Liver (tissue), 9 donors: ENCODE measurements around the gene CACNA1B. TPM values are rescaled to one million over a fixed set of nuclear protein-coding genes. Genes with fewer than 3 reads are reported as not detected.

ENCODE experiments used
- DNase-seq: peaks from one replicate; pipeline ENCODE4 v3.0.0-alpha.2; 2017; ENCODE audit warnings: low spot score
- H3K27ac ChIP-seq, 2 donors: one replicate each; pipeline ENCODE4 v1.7.0; 2013; ENCODE audit warnings: inconsistent platforms in 2 of 2, low read length in 2 of 2, control low read depth in 1 of 2, low read depth in 1 of 2, mild to moderate bottlenecking in 1 of 2
- H3K27me3 ChIP-seq, 4 donors: one replicate each; pipeline versions ENCODE4 v1.6.1 to v1.7.0; 2013; ENCODE audit warnings: low read length in 3 of 4, inconsistent platforms in 1 of 4, mild to moderate bottlenecking in 1 of 4, moderate library complexity in 1 of 4; ENCODE audit not compliant: control insufficient read depth in 4 of 4, insufficient read depth in 4 of 4
- H3K36me3 ChIP-seq, 4 donors: one replicate each; pipeline versions ENCODE4 v1.6.1 to v1.7.0; 2013; ENCODE audit warnings: low read length in 3 of 4, mild to moderate bottlenecking in 3 of 4, low read depth in 1 of 4, moderate library complexity in 1 of 4; ENCODE audit not compliant: control insufficient read depth in 4 of 4, insufficient read depth in 3 of 4
- H3K4me1 ChIP-seq, 4 donors: one replicate each; pipeline versions ENCODE4 v1.6.1 to v1.7.0; 2013; ENCODE audit warnings: low read length in 3 of 4, mild to moderate bottlenecking in 3 of 4, moderate library complexity in 1 of 4; ENCODE audit not compliant: control insufficient read depth in 4 of 4, insufficient read depth in 4 of 4
- H3K4me3 ChIP-seq, 3 donors: one replicate each; pipeline versions ENCODE4 v1.6.1 to v1.7.0; 2013; ENCODE audit warnings: low read length in 3 of 3, control low read depth in 1 of 3, low read depth in 1 of 3, mild to moderate bottlenecking in 1 of 3
- H3K9ac ChIP-seq, 2 donors: one replicate each; pipeline ENCODE4 v1.7.0; 2013; ENCODE audit warnings: low read length in 2 of 2, mild to moderate bottlenecking in 2 of 2, moderate library complexity in 2 of 2, control low read depth in 1 of 2, low read depth in 1 of 2
- H3K9me3 ChIP-seq, 4 donors: one replicate each; pipeline versions ENCODE4 v1.6.1 to v1.7.0; 2013; ENCODE audit warnings: low read length in 3 of 4; ENCODE audit not compliant: control insufficient read depth in 4 of 4
- EGR1 ChIP-seq, 2 donors: IDR thresholded peaks; 2 replicates each; pipeline ENCODE4 v1.6.1; 2016 to 2018; ENCODE audit warnings: antibody characterized with exemption in 2 of 2, low read depth in 2 of 2
- FOXA1 ChIP-seq: IDR thresholded peaks from 2 replicates; pipeline ENCODE4 v1.6.1; 2016; ENCODE audit warnings: antibody characterized with exemption
- GABPA ChIP-seq, 2 donors: IDR thresholded peaks in 1 of 2; conservative IDR thresholded peaks in 1 of 2; 2 replicates each; pipeline ENCODE4 v1.6.1; 2016; ENCODE audit warnings: antibody characterized with exemption in 2 of 2, mild to moderate bottlenecking in 1 of 2, moderate library complexity in 1 of 2
- HNF4G ChIP-seq: IDR thresholded peaks from 2 replicates; pipeline ENCODE4 v1.6.1; 2016; ENCODE audit warnings: antibody characterized with exemption
- JUND ChIP-seq, 2 donors: IDR thresholded peaks; 2 replicates each; pipeline ENCODE4 v1.6.1; 2016; ENCODE audit warnings: antibody characterized with exemption in 2 of 2
- NR2F2 ChIP-seq: IDR thresholded peaks from 2 replicates; pipeline ENCODE4 v1.6.1; 2016; ENCODE audit warnings: antibody characterized with exemption
- RAD21 ChIP-seq, 2 donors: IDR thresholded peaks; 2 replicates each; pipeline ENCODE4 v1.6.1; 2016; ENCODE audit warnings: antibody characterized with exemption in 2 of 2, mild to moderate bottlenecking in 2 of 2
- RXRA ChIP-seq, 2 donors: IDR thresholded peaks; 2 replicates each; pipeline ENCODE4 v1.6.1; 2017 to 2018; ENCODE audit warnings: antibody characterized with exemption in 2 of 2, mild to moderate bottlenecking in 1 of 2
- SP1 ChIP-seq: IDR thresholded peaks from 2 replicates; pipeline ENCODE4 v1.6.1; 2018; ENCODE audit warnings: antibody characterized with exemption, mild to moderate bottlenecking
- TAF1 ChIP-seq: conservative IDR thresholded peaks from 2 replicates; pipeline ENCODE4 v1.6.1; 2016; ENCODE audit warnings: antibody characterized with exemption, mild to moderate bottlenecking
- WGBS: extraction: QIAGEN DNeasy Blood & Tissue Kit; methylation state at CpG from one replicate; pipeline ENCODE4 v1.1.7; 2013; 5-methylcytosine and 5-hydroxymethylcytosine counted together
- polyA plus RNA-seq, 2 donors: library from polyadenylated mRNA; stranded (reverse) in 1 of 2; unstranded in 1 of 2; fragments of 200-250 nt in 1 of 2; fragments of >200 nt in 1 of 2; fragmentation: Nextera tagmentation in 1 of 2; extraction: Ambion mirVana in 1 of 2; gene quantifications; one replicate each; pipeline versions ENCODE4 v1.2.1 to v1.2.3, GENCODE V29; 2013 to 2015
- total RNA-seq, 2 donors: library from RNA; depleted of rRNA; stranded (reverse); fragments of >200 nt; gene quantifications; one replicate each; pipeline ENCODE4 v1.2.3, GENCODE V29; 2014
- TF ChIP-seq, protein P1 (sequence below): IDR thresholded peaks from 2 replicates; pipeline ENCODE4 v1.6.1; 2016; ENCODE audit warnings: antibody characterized with exemption
- TF ChIP-seq, protein P2 (sequence below): IDR thresholded peaks from 2 replicates; pipeline ENCODE4 v1.6.1; 2016; ENCODE audit warnings: antibody characterized with exemption, mild to moderate bottlenecking
- TF ChIP-seq, protein P3 (sequence below): fragments of 150-350 bp; IDR thresholded peaks from 2 replicates; pipeline ENCODE4 v1.5.1; 2017; ENCODE audit warnings: improper control_type of control experiment, low read depth, low read length; ENCODE audit not compliant: missing input control
- TF ChIP-seq, protein P4 (sequence below): IDR thresholded peaks from 2 replicates; pipeline ENCODE4 v1.6.1; 2016; ENCODE audit warnings: antibody characterized with exemption
- TF ChIP-seq, protein P5 (sequence below): IDR thresholded peaks from 2 replicates; pipeline ENCODE4 v1.6.1; 2016; ENCODE audit warnings: antibody characterized with exemption
- donor health status: healthy.
- donor health status: healthy.
- donor health status: healthy.
- donor health status: healthy.
- donor health status: healthy.

CACNA1B gene
- total and polyA plus RNA-seq, 4 donors: under 0.01 to 0.05 TPM; not detected in 2

DNA sequence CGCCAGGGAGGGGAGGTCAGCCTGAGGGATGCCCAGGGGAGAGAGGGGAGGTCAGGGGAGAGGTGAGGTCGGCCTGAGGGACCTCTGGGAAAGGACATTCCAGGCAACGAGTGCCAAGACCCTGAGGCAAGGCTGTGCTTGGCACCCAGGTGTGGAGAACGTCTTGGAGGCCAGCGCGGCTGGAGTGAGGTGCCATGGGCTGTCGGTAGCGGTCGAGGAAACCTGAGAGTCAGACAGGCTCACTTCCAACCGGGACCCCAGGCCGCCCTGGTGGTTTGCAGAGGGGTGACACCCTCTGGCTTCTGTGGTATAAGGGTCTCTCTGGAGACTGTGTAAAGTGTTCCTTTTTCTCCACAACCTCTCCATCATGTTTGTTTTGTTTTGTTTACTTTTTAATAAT lies 82.9 kb downstream of the CACNA1B start:
- no peaks in the 10 kb centered on the region for H3K27me3 ChIP-seq
- H3K9ac ChIP-seq: no peak overlapping the region
- no peaks in the 10 kb centered on the region for H3K36me3 ChIP-seq
- H3K4me3 ChIP-seq: no peak overlapping the region
- TF ChIP-seq, protein P1, sequence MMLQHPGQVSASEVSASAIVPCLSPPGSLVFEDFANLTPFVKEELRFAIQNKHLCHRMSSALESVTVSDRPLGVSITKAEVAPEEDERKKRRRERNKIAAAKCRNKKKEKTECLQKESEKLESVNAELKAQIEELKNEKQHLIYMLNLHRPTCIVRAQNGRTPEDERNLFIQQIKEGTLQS: no peak
- TF ChIP-seq GABPA (IDR thresholded peaks at IDR 0.05 in 1 of 2, conservative IDR thresholded peaks at IDR 0.05 in 1 of 2): no peak
- TF ChIP-seq, protein P2, sequence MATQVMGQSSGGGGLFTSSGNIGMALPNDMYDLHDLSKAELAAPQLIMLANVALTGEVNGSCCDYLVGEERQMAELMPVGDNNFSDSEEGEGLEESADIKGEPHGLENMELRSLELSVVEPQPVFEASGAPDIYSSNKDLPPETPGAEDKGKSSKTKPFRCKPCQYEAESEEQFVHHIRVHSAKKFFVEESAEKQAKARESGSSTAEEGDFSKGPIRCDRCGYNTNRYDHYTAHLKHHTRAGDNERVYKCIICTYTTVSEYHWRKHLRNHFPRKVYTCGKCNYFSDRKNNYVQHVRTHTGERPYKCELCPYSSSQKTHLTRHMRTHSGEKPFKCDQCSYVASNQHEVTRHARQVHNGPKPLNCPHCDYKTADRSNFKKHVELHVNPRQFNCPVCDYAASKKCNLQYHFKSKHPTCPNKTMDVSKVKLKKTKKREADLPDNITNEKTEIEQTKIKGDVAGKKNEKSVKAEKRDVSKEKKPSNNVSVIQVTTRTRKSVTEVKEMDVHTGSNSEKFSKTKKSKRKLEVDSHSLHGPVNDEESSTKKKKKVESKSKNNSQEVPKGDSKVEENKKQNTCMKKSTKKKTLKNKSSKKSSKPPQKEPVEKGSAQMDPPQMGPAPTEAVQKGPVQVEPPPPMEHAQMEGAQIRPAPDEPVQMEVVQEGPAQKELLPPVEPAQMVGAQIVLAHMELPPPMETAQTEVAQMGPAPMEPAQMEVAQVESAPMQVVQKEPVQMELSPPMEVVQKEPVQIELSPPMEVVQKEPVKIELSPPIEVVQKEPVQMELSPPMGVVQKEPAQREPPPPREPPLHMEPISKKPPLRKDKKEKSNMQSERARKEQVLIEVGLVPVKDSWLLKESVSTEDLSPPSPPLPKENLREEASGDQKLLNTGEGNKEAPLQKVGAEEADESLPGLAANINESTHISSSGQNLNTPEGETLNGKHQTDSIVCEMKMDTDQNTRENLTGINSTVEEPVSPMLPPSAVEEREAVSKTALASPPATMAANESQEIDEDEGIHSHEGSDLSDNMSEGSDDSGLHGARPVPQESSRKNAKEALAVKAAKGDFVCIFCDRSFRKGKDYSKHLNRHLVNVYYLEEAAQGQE: no peak
- TF ChIP-seq TAF1: no peak
- TF ChIP-seq RXRA (IDR thresholded peaks at IDR 0.05): no peak
- TF ChIP-seq, protein P3, sequence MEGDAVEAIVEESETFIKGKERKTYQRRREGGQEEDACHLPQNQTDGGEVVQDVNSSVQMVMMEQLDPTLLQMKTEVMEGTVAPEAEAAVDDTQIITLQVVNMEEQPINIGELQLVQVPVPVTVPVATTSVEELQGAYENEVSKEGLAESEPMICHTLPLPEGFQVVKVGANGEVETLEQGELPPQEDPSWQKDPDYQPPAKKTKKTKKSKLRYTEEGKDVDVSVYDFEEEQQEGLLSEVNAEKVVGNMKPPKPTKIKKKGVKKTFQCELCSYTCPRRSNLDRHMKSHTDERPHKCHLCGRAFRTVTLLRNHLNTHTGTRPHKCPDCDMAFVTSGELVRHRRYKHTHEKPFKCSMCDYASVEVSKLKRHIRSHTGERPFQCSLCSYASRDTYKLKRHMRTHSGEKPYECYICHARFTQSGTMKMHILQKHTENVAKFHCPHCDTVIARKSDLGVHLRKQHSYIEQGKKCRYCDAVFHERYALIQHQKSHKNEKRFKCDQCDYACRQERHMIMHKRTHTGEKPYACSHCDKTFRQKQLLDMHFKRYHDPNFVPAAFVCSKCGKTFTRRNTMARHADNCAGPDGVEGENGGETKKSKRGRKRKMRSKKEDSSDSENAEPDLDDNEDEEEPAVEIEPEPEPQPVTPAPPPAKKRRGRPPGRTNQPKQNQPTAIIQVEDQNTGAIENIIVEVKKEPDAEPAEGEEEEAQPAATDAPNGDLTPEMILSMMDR: no peak
- no peak for TF ChIP-seq EGR1 (IDR thresholded peaks at IDR 0.05; ENCODE audit: low read depth in 2 of 2)
- no peak for TF ChIP-seq FOXA1
- no peak for TF ChIP-seq SP1
- no peak for DNase-seq
- H3K9me3 ChIP-seq: no peaks in the 10 kb centered on the region
- WGBS: 68% methylated on average over 11 of the region's 11 CpGs
- H3K27ac ChIP-seq: no peak overlapping the region
- no peaks in the 10 kb centered on the region for H3K4me1 ChIP-seq

DNA sequence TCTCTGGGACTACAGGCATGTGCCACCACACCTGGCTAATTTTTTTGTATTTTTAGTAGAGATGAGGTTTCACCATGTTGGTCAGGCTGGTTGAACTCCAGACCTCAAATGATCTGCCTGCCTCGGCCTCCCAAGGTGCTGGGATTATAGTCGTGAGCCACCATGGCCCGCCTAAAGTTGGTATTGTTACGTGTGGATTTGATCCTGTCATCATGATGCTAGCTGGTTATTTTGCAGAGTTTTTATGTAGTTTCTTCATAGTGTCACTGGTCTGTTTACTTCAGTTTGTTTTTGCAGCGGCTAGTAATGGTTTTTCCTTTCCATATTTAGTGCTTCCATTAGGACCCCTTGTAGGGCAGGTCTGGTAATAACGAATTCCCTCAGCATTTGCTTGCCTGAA lies 85.9 kb downstream of the CACNA1B start:
- TF ChIP-seq GABPA (IDR thresholded peaks at IDR 0.05 in 1 of 2, conservative IDR thresholded peaks at IDR 0.05 in 1 of 2) (no peak), TAF1 (no peak), RAD21 (IDR thresholded peaks at IDR 0.05) (no peak), JUND (IDR thresholded peaks at IDR 0.05) (no peak), NR2F2 (no peak), HNF4G (no peak)
- TF ChIP-seq, protein P1: no peak
- TF ChIP-seq, protein P3: no peak
- TF ChIP-seq, protein P4, sequence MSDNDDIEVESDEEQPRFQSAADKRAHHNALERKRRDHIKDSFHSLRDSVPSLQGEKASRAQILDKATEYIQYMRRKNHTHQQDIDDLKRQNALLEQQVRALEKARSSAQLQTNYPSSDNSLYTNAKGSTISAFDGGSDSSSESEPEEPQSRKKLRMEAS: no peak
- TF ChIP-seq, protein P5, sequence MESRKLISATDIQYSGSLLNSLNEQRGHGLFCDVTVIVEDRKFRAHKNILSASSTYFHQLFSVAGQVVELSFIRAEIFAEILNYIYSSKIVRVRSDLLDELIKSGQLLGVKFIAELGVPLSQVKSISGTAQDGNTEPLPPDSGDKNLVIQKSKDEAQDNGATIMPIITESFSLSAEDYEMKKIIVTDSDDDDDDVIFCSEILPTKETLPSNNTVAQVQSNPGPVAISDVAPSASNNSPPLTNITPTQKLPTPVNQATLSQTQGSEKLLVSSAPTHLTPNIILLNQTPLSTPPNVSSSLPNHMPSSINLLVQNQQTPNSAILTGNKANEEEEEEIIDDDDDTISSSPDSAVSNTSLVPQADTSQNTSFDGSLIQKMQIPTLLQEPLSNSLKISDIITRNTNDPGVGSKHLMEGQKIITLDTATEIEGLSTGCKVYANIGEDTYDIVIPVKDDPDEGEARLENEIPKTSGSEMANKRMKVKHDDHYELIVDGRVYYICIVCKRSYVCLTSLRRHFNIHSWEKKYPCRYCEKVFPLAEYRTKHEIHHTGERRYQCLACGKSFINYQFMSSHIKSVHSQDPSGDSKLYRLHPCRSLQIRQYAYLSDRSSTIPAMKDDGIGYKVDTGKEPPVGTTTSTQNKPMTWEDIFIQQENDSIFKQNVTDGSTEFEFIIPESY: no peak
- H3K27me3 ChIP-seq: no peaks in the 10 kb centered on the region
- H3K4me3 ChIP-seq: no peak overlapping the region
- H3K36me3 ChIP-seq: no peaks in the 10 kb centered on the region
- no peaks in the 10 kb centered on the region for H3K9me3 ChIP-seq
- DNase-seq: no peak
- no peaks in the 10 kb centered on the region for H3K4me1 ChIP-seq
- H3K9ac ChIP-seq: no peak overlapping the region
- WGBS: 80% methylated on average over 6 of the region's 6 CpGs
- H3K27ac ChIP-seq: no peak overlapping the region
